Type B pancreatic cell (in vitro differentiated cells): ENCODE results near the gene HOXA6. TPM values are rescaled to one million over a fixed set of nuclear protein-coding genes. Genes with fewer than 3 reads are reported as not detected.

Experiments used
- DNase-seq: peaks from one replicate; pipeline ENCODE4 v3.0.0; 2021; ENCODE audit warnings: mixed read lengths; ENCODE audit not compliant: unreplicated experiment; ENCODE audit errors: extremely low spot score
- H3K27ac Mint-ChIP-seq: 2 replicates; pipeline ENCODE4 v1.8.0; 2021; ENCODE audit warnings: mild to moderate bottlenecking, mixed read lengths
- H3K27me3 Mint-ChIP-seq: 2 replicates; pipeline ENCODE4 v1.8.0; 2021; ENCODE audit warnings: mixed read lengths
- H3K36me3 Mint-ChIP-seq: 2 replicates; pipeline ENCODE4 v1.8.0; 2021; ENCODE audit warnings: mixed read lengths
- H3K4me1 Mint-ChIP-seq: one replicate; pipeline ENCODE4 v1.8.0; 2021; ENCODE audit warnings: mixed read lengths; ENCODE audit not compliant: unreplicated experiment
- H3K4me3 Mint-ChIP-seq: 2 replicates; pipeline ENCODE4 v1.8.0; 2021; ENCODE audit warnings: mild to moderate bottlenecking, mixed read lengths
- H3K9me3 Mint-ChIP-seq: 2 replicates; pipeline ENCODE4 v1.8.0; 2021; ENCODE audit warnings: mixed read lengths
- total RNA-seq: library from RNA; stranded (reverse); gene quantifications from 2 replicates; pipeline ENCODE4 v1.2.1, GENCODE V29; 2021; ENCODE audit warnings: low replicate concordance
- TF ChIP-seq, protein P1 (sequence below): fragments of 200-600 bp; sonication (generic); conservative IDR thresholded peaks from 2 replicates; pipeline ENCODE4 v1.5.0; 2021; ENCODE audit warnings: antibody characterized with exemption, mild to moderate bottlenecking

HOXA6 gene
- total RNA-seq, 1 donor from 2014 or later, result 10.9 TPM

DNA sequence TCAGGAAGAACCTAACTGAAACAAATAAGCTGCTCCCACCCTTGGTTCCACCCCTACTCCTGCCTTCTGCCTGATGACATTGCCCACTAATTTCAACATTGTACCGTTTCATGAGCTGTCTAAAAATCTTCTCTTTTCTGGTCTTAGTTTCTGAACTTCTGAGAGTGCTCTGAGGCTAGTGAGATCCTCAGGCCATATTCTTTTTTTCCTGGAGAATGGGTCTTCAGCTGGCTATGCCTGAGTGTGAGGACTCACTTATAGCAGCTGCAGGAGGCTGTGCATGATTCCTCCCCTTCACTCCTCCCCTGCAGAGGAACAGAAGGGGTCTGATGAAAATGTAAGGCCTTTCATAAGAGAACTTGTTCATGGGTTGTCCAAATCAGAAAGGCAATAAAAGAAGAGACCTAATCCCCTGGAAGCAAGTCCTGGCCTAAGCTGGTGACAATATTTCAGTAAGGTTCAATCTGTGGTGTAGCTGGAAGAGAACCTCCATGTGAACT lies 28.1 kb downstream of the HOXA6 start:
- DNase-seq, result no peak
- no peaks in the 10 kb centered on the region for H3K9me3 Mint-ChIP-seq
- TF ChIP-seq, protein P1, sequence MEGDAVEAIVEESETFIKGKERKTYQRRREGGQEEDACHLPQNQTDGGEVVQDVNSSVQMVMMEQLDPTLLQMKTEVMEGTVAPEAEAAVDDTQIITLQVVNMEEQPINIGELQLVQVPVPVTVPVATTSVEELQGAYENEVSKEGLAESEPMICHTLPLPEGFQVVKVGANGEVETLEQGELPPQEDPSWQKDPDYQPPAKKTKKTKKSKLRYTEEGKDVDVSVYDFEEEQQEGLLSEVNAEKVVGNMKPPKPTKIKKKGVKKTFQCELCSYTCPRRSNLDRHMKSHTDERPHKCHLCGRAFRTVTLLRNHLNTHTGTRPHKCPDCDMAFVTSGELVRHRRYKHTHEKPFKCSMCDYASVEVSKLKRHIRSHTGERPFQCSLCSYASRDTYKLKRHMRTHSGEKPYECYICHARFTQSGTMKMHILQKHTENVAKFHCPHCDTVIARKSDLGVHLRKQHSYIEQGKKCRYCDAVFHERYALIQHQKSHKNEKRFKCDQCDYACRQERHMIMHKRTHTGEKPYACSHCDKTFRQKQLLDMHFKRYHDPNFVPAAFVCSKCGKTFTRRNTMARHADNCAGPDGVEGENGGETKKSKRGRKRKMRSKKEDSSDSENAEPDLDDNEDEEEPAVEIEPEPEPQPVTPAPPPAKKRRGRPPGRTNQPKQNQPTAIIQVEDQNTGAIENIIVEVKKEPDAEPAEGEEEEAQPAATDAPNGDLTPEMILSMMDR, result no peak
- H3K4me1 Mint-ChIP-seq, result peaks cover 32% of the 10 kb centered on the region
- peak overlapping the region; percentile 99 for H3K27ac Mint-ChIP-seq
- peak overlapping the region; percentile 91 for H3K4me3 Mint-ChIP-seq
- H3K27me3 Mint-ChIP-seq, result peaks cover 37% of the 10 kb centered on the region
- H3K36me3 Mint-ChIP-seq, result peaks cover 61% of the 10 kb centered on the region

DNA sequence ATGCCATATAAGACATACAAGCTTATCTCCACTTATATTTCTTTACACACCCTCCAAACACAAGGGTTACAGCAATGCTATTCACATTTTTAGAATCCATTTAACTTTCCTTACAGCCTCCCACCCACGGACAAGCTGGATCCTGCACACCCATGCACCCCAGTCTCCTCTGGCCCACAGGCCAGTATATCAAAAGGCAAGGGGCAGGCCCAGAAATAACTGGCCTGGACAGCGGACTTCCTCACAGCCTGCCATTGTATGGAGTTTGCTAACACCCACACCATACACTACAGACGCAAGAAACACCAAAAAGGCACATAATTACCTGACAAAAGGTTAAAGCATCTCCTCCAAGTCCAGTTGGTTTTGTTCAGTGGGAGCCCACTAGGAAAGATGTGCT lies 29.0 kb downstream of the HOXA6 start:
- Mint-ChIP-seq H3K9me3 (no peaks in the 10 kb centered on the region), H3K27me3 (peaks cover 32% of the 10 kb centered on the region), H3K4me3 (peak overlapping the region; percentile 91), H3K36me3 (peaks cover 55% of the 10 kb centered on the region), H3K27ac (peak overlapping the region; percentile 99), H3K4me1 (peaks cover 23% of the 10 kb centered on the region)
- TF ChIP-seq, protein P1, result no peak
- DNase-seq, result no peak

DNA sequence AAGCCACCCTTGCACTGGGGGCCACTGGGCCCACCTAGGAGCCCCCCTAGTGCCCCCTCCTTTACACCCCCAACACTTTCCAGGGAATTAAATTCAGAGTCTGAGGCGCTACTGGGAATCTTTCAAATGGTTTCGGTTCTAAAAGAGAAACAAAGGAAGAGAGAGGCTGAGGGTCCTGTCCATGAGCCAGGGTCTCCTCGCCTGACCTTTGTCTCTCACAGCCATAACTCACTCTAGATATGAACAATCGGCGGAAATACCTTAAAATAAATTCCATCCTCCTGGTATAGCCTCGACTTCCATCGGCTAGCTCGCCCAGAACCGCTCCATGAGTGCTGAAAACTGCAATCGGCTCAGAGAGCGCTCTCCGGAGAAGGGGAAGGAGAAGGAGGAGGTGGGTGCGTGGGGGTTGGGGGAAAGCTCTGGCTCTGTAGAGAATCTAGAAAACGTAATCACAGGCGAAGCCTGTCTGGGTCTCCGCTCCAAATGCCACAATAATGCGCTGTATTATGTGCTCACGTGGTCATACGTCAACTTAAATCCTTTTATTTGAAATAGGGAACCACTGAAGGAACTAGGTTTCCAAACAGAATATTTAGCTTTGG lies 29.6 kb downstream of the HOXA6 start:
- peak overlapping the region; percentile 91 for H3K4me3 Mint-ChIP-seq
- no peaks in the 10 kb centered on the region for H3K9me3 Mint-ChIP-seq
- H3K36me3 Mint-ChIP-seq, result peaks cover 54% of the 10 kb centered on the region
- peaks cover 23% of the 10 kb centered on the region for H3K4me1 Mint-ChIP-seq
- TF ChIP-seq, protein P1, result no peak
- peaks cover 33% of the 10 kb centered on the region for H3K27me3 Mint-ChIP-seq
- DNase-seq, result peak; percentile 68
- H3K27ac Mint-ChIP-seq, result peak overlapping the region; percentile 99

DNA sequence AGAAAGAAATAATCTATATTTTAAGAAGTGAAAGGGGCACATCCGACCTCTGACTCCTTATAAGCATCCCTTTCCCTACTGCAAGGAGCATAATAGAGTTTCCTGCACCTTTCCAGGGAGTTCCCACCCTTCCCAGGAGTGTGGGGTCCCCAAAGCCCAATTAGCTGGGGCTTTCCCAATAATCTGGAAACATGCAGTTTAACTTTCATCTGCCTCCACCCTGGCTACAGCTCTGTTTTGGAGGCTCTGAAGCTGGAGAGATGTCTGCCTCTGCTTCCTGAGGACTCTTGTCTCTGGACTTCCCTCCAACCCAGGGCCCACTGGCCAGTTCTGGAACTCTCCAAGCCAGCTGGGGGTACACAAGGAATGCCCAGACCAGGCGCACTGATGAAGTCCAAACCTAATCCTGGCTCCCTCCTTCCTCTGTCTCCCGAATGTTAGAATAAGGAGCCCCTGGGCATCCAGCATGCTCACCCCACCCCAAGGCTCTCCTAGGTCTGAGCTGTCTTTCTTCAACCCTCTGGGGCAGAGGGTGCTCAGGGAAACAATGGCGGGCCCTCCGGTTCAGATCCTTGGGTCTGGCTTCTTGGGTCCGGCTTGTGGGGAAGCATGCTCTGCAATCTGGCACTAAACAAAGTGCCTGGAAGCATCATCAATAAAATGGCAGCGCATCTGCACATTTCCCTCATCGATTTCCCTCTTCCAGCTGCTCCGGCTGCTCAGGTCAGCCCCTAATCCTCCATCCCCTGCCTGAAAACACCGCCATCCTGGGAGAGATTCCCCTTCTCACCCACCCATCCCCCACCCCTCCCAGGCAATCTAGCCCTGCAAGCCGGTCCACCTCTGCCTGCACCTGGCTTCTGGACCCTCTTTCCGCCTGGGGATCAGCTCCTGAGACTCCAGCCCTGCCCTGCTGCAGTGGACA lies 30.4 kb downstream of the HOXA6 start:
- Mint-ChIP-seq H3K27me3 (peaks cover 31% of the 10 kb centered on the region), H3K4me3 (peak overlapping the region; percentile 91), H3K27ac (peak overlapping the region; percentile 99)

More for the DNA sequence above, 30.4 kb downstream of the HOXA6 start:
- Mint-ChIP-seq H3K4me1 (peaks cover 23% of the 10 kb centered on the region), H3K36me3 (peaks cover 54% of the 10 kb centered on the region), H3K9me3 (no peaks in the 10 kb centered on the region)
- DNase-seq, result peak; percentile 72
- TF ChIP-seq, protein P1, result no peak
